ENCODE measurements around the gene PRKCA.
A peak's percentile ranks its signal among the peaks of the same experiment; 100 is the strongest.
"Not testable (repeated sequence)": the region's sequence is repeated elsewhere in the genome, so short reads cannot be mapped to it uniquely, and the experiment has no call there.

PRKCA gene

GRCh38 chr17:66472123-66472522 lies 169.7 kb downstream of the PRKCA start:
- no peak for DNase-seq

- no peak for DNase-seq
These were observed 171.8 kb downstream of the PRKCA start for GRCh38 chr17:66474258-66474657.

GRCh38 chr17:66474806-66475497 lies 172.5 kb downstream of the PRKCA start:
- no peak for DNase-seq

- no peak for DNase-seq
These were observed 173.6 kb downstream of the PRKCA start for GRCh38 chr17:66476014-66476413.

GRCh38 chr17:66477615-66478283 lies 175.3 kb downstream of the PRKCA start:
- DNase-seq: no peak

- DNase-seq: not testable (repeated sequence)
These were observed 176.9 kb downstream of the PRKCA start for GRCh38 chr17:66479230-66479889.

- DNase-seq: no peak
These were observed 177.8 kb downstream of the PRKCA start for GRCh38 chr17:66480243-66480642.

- DNase-seq: no peak
These were observed 178.4 kb downstream of the PRKCA start for GRCh38 chr17:66480802-66481201.

- DNase-seq: no peak
These were observed 178.9 kb downstream of the PRKCA start for GRCh38 chr17:66481271-66481670.

GRCh38 chr17:66483906-66484305 lies 181.5 kb downstream of the PRKCA start:
- no peak for DNase-seq

- no peak for DNase-seq
These were observed 183.0 kb downstream of the PRKCA start for GRCh38 chr17:66485309-66485947.

- DNase-seq: no peak
These were observed 184.7 kb downstream of the PRKCA start for GRCh38 chr17:66487121-66487520.

- DNase-seq: no peak
These were observed 185.6 kb downstream of the PRKCA start for GRCh38 chr17:66487981-66488468.

- DNase-seq: peak; percentile 46
These were observed 186.5 kb downstream of the PRKCA start for GRCh38 chr17:66488864-66489263.

- DNase-seq: not testable (repeated sequence)
These were observed 187.2 kb downstream of the PRKCA start for GRCh38 chr17:66489576-66489975.

- no peak for DNase-seq
These were observed 188.8 kb downstream of the PRKCA start for GRCh38 chr17:66491213-66491612.

GRCh38 chr17:66491665-66492064 lies 189.3 kb downstream of the PRKCA start:
- no peak for DNase-seq

- DNase-seq: no peak
These were observed 189.7 kb downstream of the PRKCA start for GRCh38 chr17:66492080-66492479.

GRCh38 chr17:66492561-66493005 lies 190.2 kb downstream of the PRKCA start:
- DNase-seq: no peak

- DNase-seq: no peak
These were observed 191.0 kb downstream of the PRKCA start for GRCh38 chr17:66493283-66494019.

- no peak for DNase-seq
These were observed 191.8 kb downstream of the PRKCA start for GRCh38 chr17:66494023-66494803.

GRCh38 chr17:66495035-66495434 lies 192.6 kb downstream of the PRKCA start:
- no peak for DNase-seq
